PC-3 (cell line): ENCODE results near the gene FTO. TPM values are rescaled to one million over a fixed set of nuclear protein-coding genes. Genes with fewer than 3 reads are reported as not detected.

ENCODE experiments used
- ATAC-seq: fragments of 200-7000 bp; cut with Tn5 transposase; 2 replicates; pipeline ENCODE4 v1.9.1; 2020; ENCODE audit warnings: mild to moderate bottlenecking, moderate library complexity
- BruUV-seq: library from RNA; stranded (reverse); fragments of 400-500 nt; replicated peaks from 2 replicates; lab custom pipeline; 2021; lab: Mats Ljungman, UMichigan
- CTCF ChIA-PET: fragments of 300-600 bp; sonication (Branson Sonifier 250); formaldehyde crosslinking; loops from one replicate; lab custom pipeline; 2022; ENCODE audit warnings: antibody characterized with exemption; lab: Charles Lee
- POLR2A ChIA-PET: fragments of 300-600 bp; sonication (Branson Sonifier 250); formaldehyde crosslinking; loops from one replicate; lab custom pipeline; 2022; ENCODE audit warnings: antibody characterized with exemption; ENCODE audit not compliant: unreplicated experiment; lab: Charles Lee
- DNase-seq: peaks from one replicate; pipeline ENCODE4 v3.0.0-alpha.2; 2015
- H2AFZ ChIP-seq: fragments of 300-600 bp; sonication (generic); 2 replicates; pipeline ENCODE4 v1.6.0; 2016; ENCODE audit warnings: antibody characterized with exemption, low read length
- H3F3A ChIP-seq: fragments of 300-600 bp; sonication (generic); one replicate; pipeline ENCODE4 v1.6.0; 2017; ENCODE audit warnings: antibody characterized with exemption, low read length, control low read depth, mild to moderate bottlenecking; ENCODE audit not compliant: unreplicated experiment
- H3K27ac ChIP-seq: fragments of 300-600 bp; sonication (generic); 2 replicates; pipeline ENCODE4 v1.5.1; 2016; ENCODE audit warnings: mild to moderate bottlenecking, low read length
- H3K27me3 ChIP-seq: fragments of 300-600 bp; sonication (generic); 2 replicates; pipeline ENCODE4 v1.6.1; 2016; ENCODE audit warnings: low read length, mixed read lengths
- H3K36me3 ChIP-seq: fragments of 300-600 bp; sonication (generic); 2 replicates; pipeline ENCODE4 v1.6.1; 2016; ENCODE audit warnings: low read depth, mixed run types, low read length, mixed read lengths
- H3K4me1 ChIP-seq: fragments of 300-600 bp; sonication (generic); 2 replicates; pipeline ENCODE4 v1.5.1; 2016; ENCODE audit warnings: low read length; ENCODE audit not compliant: insufficient read depth
- H3K4me2 ChIP-seq: fragments of 300-600 bp; sonication (generic); 2 replicates; pipeline ENCODE4 v1.6.0; 2016; ENCODE audit warnings: low read length
- H3K4me3 ChIP-seq: fragments of 300-600 bp; sonication (generic); 2 replicates; pipeline ENCODE4 v1.5.1; 2016; ENCODE audit warnings: mild to moderate bottlenecking, low read length, mixed read lengths
- H3K79me2 ChIP-seq: fragments of 300-600 bp; sonication (generic); 2 replicates; pipeline ENCODE4 v1.6.1; 2017; ENCODE audit warnings: low read length, mixed read lengths
- H3K9ac ChIP-seq: fragments of 300-600 bp; sonication (generic); 2 replicates; pipeline ENCODE4 v1.6.0; 2016; ENCODE audit warnings: mild to moderate bottlenecking, low read length
- H3K9me2 ChIP-seq: fragments of 300-600 bp; sonication (generic); replicated peaks from 2 replicates; pipeline ENCODE4 v1.6.1; 2016; ENCODE audit warnings: mixed run types, low read length, mixed read lengths
- H3K9me3 ChIP-seq: fragments of 300-600 bp; sonication (generic); 2 replicates; pipeline ENCODE4 v1.6.1; 2016; ENCODE audit warnings: low read length, mixed read lengths
- H4K20me1 ChIP-seq: fragments of 300-600 bp; sonication (generic); 2 replicates; pipeline ENCODE4 v1.6.1; 2016; ENCODE audit warnings: low read length, mixed read lengths
- CTCF ChIP-seq: fragments of 300-600 bp; sonication (generic); conservative IDR thresholded peaks from 2 replicates; pipeline ENCODE4 v1.5.1; 2017; ENCODE audit warnings: antibody characterized with exemption, low read depth, mild to moderate bottlenecking, low read length
- EZH2 ChIP-seq: fragments of 300-600 bp; sonication (generic); IDR thresholded peaks from one replicate; pipeline ENCODE4 v1.6.1; 2017; ENCODE audit warnings: antibody characterized with exemption, mild to moderate bottlenecking, low read length; ENCODE audit not compliant: unreplicated experiment
- EZH2phosphoT487 ChIP-seq: fragments of 300-600 bp; sonication (generic); IDR thresholded peaks from 2 replicates; pipeline ENCODE4 v1.6.1; 2018; ENCODE audit warnings: mild to moderate bottlenecking, antibody characterized with exemption, low read length, borderline replicate concordance
- intact Hi-C: fragments of 100-400 bp; cut with micrococcal nuclease; formaldehyde crosslinking; loops from 2 replicates; pipeline ENCODE4 v1.9.0; 2023
- total RNA-seq: library from RNA; depleted of rRNA; stranded (reverse); fragments of >200 nt; gene quantifications from 2 replicates; pipeline ENCODE4 v1.2.3, GENCODE V29; 2014

The FTO gene
- total RNA-seq, 1 experiment from 2014 or later: 27.0 TPM

- no peak for ATAC-seq
- no peak overlapping the region for H3K9ac ChIP-seq
- H3K36me3 ChIP-seq: no peaks in the 10 kb centered on the region
- intact Hi-C loops: loop anchor here (10.0 kb wide), 1 partner anchor 189 kb away; no protein-coding TSS in a partner anchor
- H3K27me3 ChIP-seq: no peaks in the 10 kb centered on the region
- POLR2A ChIA-PET: no interaction called here
- no peak overlapping the region for H3K27ac ChIP-seq
- no peaks in the 10 kb centered on the region for H3K79me2 ChIP-seq
- H2AFZ ChIP-seq: no peak overlapping the region
- TF ChIP-seq EZH2 (no peak), CTCF (no peak), EZH2phosphoT487 (no peak)
- H3K4me2 ChIP-seq: no peak overlapping the region
- H3K4me1 ChIP-seq: peaks cover 23% of the 10 kb centered on the region
- no TSS peak for BruUV-seq
- H4K20me1 ChIP-seq: no peaks in the 10 kb centered on the region
- H3K9me2 ChIP-seq: no peaks in the 10 kb centered on the region
- no peaks in the 10 kb centered on the region for H3F3A ChIP-seq
- H3K4me3 ChIP-seq: no peak overlapping the region
- DNase-seq: no peak
- H3K9me3 ChIP-seq: no peaks in the 10 kb centered on the region
- CTCF ChIA-PET: no interaction called here
These were observed 191.9 kb downstream of the FTO start for GRCh38 chr16:53895851-53896250.

GRCh38 chr16:53896722-53897121 is 192.8 kb downstream of the FTO start:
- no peak overlapping the region for H3K4me3 ChIP-seq
- POLR2A ChIA-PET: no interaction called here
- ATAC-seq (no peak), DNase-seq (no peak)
- CTCF ChIA-PET: no interaction called here
- H3K79me2 ChIP-seq: no peaks in the 10 kb centered on the region
- no peaks in the 10 kb centered on the region for H4K20me1 ChIP-seq
- H2AFZ ChIP-seq: no peak overlapping the region
- intact Hi-C loops: loop anchor here (10.0 kb wide), 1 partner anchor 188 kb away; no protein-coding TSS in a partner anchor
- TF ChIP-seq EZH2: no peak
- no peak for TF ChIP-seq CTCF
- no peak for TF ChIP-seq EZH2phosphoT487
- H3K4me2 ChIP-seq: no peak overlapping the region
- no peaks in the 10 kb centered on the region for H3K27me3 ChIP-seq
- H3K9me3 ChIP-seq: no peaks in the 10 kb centered on the region
- no peaks in the 10 kb centered on the region for H3K36me3 ChIP-seq
- no peak overlapping the region for H3K27ac ChIP-seq
- H3K4me1 ChIP-seq: peaks cover 23% of the 10 kb centered on the region
- H3K9me2 ChIP-seq: no peaks in the 10 kb centered on the region
- H3K9ac ChIP-seq: no peak overlapping the region
- no peaks in the 10 kb centered on the region for H3F3A ChIP-seq
- BruUV-seq: no TSS peak

- DNase-seq (no peak), ATAC-seq (no peak)
- no peak overlapping the region for H3K27ac ChIP-seq
- H3K4me1 ChIP-seq: peaks cover 8% of the 10 kb centered on the region
- POLR2A ChIA-PET: no interaction called here
- no peak overlapping the region for H3K4me3 ChIP-seq
- BruUV-seq: no TSS peak
- H3K36me3 ChIP-seq: no peaks in the 10 kb centered on the region
- TF ChIP-seq EZH2phosphoT487: no peak
- TF ChIP-seq CTCF: no peak
- no peak for TF ChIP-seq EZH2
- H3K79me2 ChIP-seq: no peaks in the 10 kb centered on the region
- CTCF ChIA-PET: no interaction called here
- no peak overlapping the region for H2AFZ ChIP-seq
- no peak overlapping the region for H3K9ac ChIP-seq
- H3K27me3 ChIP-seq: no peaks in the 10 kb centered on the region
- no peaks in the 10 kb centered on the region for H3K9me3 ChIP-seq
- no peak overlapping the region for H3K4me2 ChIP-seq
- no peaks in the 10 kb centered on the region for H3K9me2 ChIP-seq
- intact Hi-C loops: loop anchor here (10.0 kb wide), 1 partner anchor 186 kb away; no protein-coding TSS in a partner anchor
- H4K20me1 ChIP-seq: no peaks in the 10 kb centered on the region
- H3F3A ChIP-seq: no peaks in the 10 kb centered on the region
These were observed 195.0 kb downstream of the FTO start for GRCh38 chr16:53898993-53899392.
